ENCODE measurements around the gene ADPRH.
"Not testable (repeated sequence)": the region's sequence is repeated elsewhere in the genome, so short reads cannot be mapped to it uniquely, and the experiment has no call there.

Gene ADPRH

DNA sequence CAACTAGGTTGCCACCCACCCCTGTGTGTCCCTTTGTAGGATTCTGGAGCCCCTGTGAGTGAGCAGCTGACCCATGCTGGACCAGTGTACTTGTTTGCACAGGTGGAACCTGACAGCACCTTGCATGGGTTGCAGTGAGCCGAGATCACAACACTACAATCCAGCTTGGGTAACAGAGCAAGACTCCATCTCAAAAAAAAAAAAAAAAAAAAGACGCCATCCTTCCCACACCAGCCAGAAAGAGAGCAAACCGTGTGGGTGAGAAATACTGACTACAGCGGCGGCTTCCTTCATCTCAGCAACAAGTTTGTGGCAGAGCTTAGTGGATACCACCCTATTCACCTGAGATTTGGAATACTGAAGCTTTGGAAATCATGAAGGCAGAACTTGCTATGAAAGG, 19.1 kb upstream of the ADPRH start:
- DNase-seq (ENCODE audit: low read depth): no peak

DNA sequence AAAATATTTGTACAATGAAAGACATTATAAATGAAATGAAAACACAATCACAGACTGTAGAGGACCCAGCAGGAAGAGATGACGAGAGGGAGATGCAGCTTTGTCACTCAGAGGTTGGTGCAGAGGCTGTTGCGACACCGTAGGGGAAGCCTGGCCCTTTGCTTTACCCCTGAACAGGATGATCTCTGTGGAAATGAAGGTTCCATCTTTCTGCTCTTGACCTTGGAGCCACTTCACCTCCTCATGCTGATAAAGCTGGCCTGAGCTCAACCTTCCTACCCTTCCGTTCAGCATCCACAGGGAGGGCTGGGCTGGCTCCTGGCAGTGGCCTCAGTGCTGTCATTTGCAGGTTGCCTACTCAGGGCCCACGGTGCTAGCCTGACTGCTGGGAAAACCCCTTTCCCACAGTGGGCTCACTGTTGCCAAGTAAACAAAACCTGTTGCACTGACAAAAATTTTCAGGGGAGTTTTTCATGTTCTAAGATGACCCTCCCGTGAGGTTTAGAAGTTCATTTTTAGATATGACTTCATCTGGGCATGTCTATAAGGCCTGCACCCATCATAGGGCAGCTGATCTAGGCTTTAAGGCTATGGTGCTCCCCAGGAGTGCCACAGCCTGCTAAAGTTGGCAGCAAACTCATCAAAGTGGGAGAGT, 16.9 kb upstream of the ADPRH start:
- no peak for DNase-seq (ENCODE audit: low read depth)

DNA sequence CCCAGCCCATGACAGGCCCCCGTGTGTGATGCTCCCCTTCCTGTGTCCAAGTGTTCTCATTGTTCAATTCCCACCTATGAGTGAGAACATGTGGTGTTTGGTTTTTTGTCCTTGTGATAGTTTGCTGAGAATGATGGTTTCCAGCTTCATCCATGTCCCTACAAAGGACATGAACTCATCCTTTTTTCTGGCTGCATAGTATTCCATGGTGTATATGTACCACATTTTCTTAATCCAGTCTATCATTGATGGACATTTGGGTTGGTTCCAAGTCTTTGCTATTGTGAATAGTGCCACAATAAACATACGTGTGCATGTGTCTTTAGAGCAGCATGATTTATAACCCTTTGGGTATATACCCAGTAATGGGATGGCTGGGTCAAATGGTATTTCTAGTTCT, 16.0 kb upstream of the ADPRH start:
- not testable (repeated sequence) for DNase-seq (ENCODE audit: low read depth)

DNA sequence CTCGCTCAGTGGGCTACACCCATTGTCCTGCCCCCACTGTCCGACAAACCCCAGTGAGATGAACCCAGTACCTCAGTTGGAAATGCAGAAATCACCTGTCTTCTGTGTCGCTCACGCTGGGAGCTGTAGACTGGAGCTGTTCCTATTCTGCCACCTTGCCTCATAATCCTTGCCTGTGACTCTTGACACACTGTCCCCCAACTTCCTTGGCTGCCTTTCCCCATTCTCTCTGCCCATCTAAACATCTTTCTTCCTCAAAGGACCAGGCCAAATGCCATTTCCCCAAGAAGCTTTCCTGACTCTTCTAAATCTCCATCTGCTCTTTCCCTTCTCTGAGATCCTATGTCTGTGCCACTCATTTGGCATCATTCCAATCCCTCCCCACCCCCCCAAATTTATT, 10.1 kb upstream of the ADPRH start:
- DNase-seq (ENCODE audit: low read depth): no peak

DNA sequence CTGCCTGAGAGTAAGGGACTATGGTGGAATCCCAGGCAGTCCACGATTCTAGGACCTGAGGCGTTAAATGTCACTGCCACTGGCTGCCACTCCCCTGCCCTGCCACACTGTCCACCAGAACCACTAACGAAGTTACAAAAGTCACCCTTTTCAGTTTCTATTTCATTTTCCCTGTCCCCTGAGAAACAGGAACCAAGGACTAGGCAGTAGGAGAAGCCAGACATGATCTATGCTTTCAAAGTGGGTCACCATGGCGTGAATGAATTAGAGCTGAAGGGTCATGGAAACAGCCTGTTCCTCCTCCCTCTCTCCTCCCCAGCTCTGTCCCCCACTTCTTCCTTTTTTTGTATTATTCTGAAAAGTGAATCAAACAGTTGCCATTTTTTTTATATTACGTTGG, 9.1 kb upstream of the ADPRH start:
- no peak for DNase-seq (ENCODE audit: low read depth)

DNA sequence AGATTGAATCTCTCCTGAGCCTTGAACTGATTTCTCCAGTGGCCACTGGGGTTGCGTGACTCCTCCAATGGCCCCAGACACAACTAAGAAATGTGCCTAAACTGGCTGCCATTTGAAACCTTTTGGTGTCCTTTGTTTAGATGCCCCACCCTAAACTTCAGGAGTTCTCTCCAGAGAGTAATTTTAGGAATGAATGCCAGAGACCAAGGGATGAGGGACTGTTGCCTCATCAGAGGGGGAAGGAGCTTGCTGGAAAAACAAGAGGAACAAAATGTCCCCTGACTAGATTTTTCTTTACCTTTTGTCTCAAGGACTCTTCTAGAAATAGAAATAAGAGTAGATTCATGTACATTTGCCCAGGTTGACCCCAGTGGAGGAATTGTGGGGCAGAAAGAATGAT, 8.1 kb upstream of the ADPRH start:
- DNase-seq (ENCODE audit: low read depth): no peak

DNA sequence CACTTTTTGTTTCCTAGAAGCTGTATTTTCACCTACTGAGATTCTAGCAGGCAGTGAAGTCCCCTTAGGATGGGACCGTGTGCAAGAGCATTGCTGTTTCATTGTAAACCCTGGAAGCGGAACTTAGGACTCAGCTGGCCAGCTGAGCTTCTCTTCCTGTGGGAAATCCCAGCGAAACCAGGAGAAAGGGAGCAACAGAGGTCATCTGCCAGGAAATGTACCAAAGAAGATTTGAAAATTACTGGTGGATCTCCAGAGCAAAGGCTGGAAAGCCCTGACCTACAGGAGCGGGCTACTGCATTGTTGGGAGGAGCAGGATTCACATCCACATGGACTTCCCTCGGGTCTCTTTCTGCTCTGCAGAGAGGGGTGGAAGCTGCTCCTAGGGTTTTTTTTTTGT, 7.6 kb upstream of the ADPRH start:
- no peak for DNase-seq (ENCODE audit: low read depth)

DNA sequence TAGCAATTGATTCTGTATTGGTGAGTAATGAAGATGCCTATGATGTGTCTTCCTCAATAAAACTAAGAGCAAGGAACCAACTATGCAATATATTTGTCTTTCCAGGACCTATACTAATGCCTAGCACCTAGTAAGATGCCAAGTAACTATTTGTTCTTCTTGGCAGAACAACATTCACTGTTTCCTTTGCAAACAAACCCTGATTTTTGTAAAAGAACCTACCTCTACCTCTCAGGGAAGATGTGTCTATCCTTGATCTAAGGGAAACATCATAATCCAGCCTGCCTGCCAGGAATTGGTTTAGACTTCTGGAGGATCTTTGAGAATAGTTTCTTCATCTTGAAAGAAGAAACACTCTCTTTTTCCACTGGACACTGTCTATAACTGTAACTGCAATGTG, 3.8 kb upstream of the ADPRH start:
- no peak for DNase-seq (ENCODE audit: low read depth)

DNA sequence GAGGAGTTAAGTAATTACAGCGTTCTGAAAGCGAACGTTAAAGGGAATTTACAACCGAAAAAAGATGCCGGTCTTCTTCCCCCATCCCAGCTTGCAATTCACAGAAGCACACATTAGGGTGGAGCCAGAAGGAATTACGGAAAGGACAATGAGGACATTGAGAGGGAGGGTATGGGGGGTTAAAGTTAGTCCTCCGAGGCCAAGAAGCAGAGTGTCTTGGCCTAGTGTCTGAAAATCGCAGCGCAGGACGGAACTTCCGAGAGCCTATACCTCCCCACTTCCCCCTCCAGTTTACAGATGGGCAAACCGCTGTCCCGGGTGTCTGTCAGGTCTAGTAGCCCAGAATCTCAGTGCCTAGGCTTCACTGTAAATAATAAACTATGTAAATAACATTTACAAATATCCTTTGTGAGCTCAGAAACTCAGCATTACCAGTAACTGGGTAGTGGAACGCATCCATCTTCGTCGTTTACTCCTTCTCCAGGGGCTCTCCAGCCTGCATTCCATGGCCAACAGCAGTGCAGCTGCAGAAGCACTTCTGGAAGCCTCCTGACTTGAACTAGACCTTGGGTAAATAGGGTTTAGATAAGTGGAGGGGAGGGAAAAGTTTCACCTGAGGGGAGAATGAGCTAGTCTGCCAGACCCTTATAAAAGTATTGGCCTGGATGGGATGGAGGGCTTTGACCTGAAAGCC, 922 bp downstream of the ADPRH start:
- DNase-seq (ENCODE audit: low read depth): no peak

DNA sequence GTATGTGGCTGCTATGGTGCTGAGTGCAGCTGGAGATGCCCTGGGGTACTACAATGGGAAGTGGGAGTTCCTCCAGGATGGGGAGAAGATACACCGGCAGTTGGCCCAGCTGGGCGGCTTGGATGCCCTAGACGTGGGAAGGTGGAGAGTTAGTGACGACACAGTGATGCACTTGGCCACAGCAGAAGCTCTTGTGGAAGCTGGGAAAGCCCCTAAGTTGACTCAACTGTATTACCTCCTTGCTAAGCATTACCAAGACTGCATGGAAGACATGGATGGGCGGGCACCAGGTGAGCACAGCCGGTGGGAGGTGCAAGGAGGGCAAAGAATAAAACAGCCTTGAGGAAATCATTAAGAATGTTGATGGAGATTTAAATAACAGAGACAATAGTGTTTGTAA, 2.9 kb downstream of the ADPRH start:
- DNase-seq (ENCODE audit: low read depth): no peak

DNA sequence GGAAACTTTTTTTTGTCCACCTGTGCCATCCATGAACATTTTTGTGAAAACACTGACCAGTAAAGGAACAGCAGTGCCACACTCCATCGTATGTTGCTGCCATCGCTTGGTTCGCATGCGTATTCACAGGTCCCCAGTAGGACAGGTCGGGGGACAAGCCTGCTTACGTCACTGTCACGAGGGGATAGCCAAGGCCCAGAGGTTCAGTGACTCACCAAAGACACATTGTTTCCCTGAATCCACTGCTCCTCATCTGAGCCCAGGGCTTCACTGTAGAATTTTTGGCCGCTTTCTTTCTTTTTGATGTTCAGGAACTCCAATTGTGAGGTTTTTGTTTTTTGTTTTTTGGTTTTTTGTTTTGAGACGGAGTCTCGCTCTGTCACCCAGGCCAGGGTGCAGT, 5.9 kb downstream of the ADPRH start:
- DNase-seq (ENCODE audit: low read depth): no peak

DNA sequence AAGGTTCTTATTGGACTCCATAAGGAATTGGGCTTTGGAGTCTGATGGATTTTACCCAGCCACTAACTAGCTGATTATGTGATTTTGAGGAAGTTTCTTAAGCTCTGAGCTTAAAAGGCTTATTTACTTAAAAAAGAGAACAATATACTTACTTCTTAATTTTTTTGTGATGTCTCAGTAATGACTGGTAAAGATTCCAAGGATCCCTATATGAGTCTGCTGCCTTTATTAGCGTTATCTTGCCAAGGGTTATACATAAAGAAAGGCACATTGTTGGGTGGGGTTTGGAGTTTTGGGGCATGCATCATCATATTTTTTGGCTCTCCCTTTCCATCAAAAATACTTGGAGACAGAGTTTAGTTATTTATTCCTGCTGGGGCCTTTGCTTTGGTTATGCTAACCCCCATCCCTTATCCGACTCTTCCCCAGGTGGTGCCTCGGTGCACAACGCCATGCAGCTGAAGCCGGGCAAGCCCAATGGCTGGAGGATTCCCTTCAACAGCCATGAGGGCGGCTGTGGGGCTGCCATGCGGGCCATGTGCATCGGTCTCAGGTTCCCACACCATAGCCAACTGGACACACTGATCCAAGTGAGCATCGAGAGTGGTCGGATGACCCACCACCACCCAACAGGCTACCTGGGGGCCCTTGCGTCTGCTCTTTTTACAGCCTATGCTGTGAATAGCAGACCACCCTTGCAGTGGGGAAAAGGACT, 6.7 kb downstream of the ADPRH start:
- DNase-seq (ENCODE audit: low read depth): peak; percentile 68

DNA sequence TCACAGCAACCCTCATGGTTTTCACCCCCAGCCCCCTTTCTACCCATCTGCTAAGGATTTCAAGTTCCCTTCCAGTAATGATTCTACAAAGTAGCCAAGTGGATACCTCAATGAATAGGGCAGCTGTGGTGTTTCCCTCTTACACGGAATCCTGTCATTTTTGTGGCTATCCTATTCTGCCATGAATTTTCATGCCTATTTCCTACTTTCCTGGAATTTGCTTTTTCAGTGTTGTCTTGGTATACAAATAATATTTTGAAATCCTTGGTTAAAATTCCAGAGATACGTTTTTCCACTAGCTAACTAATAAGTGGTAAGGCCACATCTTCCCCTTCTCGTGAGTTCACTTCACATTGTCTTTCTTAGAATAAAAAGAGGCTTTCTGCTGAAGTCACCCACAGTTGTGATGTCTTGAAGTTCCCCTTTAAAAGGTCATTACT, 7.5 kb downstream of the ADPRH start:
- no peak for DNase-seq (ENCODE audit: low read depth)

DNA sequence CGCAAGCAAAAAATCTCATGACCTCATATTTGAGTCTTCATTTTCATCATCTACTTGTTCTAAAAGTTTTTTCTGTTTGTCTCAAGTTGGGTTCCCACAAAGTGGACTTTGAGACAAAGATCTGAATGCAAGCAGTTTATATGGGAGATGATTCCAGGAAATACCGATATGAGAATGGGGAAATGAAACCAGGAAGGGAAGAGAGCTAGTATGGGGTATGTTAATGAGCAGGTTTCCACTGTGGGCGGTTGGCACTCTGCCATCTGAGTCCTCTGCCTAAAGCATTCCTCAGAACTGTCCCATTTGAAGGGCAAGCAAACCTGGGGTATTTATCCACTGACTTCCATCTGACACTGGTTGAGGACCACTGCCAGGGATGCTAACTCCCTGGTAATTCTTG, 8.8 kb downstream of the ADPRH start:
- no peak for DNase-seq (ENCODE audit: low read depth)

DNA sequence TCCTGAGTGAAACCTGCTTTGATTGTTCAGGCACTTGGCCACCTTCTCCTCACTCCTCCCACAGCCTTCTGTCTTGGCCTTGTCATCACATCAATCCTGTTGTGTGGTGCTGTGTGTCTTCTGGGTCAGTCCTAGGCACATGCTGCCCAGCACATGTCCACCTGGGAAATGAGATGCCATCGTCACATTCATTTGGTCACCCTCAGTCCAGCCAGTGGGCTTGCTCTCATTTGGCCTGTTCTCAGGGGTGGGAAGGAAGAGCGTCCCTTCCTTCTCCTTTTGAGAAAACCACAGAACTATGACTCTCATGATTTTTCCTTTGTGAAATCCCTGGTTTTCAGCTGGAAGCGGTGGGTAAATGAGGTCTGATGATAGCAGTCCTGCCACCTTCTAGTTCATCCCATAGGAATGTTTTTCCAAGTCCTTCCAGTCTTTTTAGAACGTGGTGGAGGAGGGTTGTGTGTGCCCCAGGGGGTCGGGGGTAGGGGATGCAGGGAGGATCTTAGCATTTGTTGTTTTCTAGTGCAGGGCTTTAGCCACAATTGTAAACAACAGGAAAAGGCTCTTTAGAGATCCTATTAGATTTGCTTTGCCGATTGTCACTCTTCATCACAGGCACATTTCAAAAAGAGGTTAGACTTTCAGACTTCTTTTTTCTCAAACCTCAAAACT, 9.9 kb downstream of the ADPRH start:
- no peak for DNase-seq (ENCODE audit: low read depth)

DNA sequence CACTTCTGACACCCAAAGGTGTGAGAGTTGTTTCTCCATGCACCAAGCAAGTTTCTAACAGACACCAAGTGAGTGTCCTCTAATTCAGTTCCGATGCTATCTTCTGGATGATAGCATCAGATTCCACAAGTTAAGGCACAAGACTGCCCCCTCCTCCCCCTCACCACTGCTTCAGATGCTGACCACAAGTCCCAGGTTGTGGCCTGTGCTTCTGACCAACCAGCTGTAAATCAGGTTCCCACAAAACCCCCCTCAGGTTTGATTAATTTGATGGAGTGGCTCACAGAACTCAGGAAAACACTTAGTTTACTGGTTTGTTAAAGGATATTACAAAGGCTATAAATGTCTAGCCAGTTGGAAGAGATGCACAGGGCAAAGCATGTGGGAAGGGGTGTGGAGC, 11.4 kb downstream of the ADPRH start:
- DNase-seq (ENCODE audit: low read depth): no peak

DNA sequence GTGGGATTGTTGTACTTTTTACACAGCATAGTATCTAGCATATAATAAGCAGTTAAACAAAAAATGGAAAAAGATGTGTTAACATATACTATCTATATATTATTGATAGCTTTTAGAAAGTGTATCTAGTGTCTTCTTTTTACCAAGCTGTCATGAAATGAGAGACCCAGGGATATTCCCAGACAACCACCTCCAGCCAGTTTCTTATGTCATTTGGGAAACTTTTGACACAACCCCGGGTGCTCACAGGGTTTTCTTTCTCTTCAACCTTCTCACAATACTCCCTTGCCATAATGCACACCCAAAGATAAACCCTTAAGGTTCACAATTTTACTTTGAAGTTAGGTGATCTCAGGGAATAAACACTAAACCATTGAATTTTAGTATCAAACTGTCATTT, 13.6 kb downstream of the ADPRH start:
- no peak for DNase-seq (ENCODE audit: low read depth)

DNA sequence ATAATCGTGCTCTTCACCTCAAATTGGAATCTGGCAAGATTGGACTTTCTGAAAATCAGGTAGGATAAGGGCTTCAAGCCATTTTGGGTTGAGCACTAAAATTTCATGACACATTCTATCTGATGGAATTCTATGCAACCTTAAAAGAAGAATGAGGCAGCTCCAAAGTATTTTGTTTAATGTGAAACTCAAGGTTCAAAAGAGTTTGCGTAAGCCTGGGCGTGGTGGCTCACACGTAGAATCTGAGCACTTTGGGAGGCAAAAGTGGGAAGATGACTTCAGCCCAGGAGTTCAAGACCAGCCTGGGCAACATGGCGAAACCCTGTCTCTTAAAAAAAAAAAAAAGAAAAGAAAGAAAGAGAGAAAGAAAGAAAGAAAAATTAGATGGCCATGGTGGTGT, 14.8 kb downstream of the ADPRH start:
- DNase-seq (ENCODE audit: low read depth): no peak

DNA sequence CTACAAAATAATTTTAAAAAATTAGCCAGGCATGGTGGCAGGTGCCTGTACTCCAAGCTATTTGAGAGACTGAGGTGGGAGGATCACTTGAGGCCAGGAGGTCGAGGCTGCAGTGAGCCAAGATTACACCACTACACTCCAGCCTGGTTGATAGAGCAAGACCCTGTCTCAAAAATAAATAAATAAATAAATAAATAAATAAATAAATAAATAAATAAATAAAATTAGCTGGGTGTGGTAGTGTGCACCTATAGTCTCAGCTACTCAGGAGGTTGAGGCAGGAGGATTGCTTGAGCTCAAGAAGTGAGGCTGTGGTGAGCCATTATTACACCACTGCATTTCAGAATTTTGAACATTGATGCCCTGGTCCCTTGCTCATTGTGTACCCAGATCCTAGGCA, 15.6 kb downstream of the ADPRH start:
- DNase-seq (ENCODE audit: low read depth): not testable (repeated sequence)

DNA sequence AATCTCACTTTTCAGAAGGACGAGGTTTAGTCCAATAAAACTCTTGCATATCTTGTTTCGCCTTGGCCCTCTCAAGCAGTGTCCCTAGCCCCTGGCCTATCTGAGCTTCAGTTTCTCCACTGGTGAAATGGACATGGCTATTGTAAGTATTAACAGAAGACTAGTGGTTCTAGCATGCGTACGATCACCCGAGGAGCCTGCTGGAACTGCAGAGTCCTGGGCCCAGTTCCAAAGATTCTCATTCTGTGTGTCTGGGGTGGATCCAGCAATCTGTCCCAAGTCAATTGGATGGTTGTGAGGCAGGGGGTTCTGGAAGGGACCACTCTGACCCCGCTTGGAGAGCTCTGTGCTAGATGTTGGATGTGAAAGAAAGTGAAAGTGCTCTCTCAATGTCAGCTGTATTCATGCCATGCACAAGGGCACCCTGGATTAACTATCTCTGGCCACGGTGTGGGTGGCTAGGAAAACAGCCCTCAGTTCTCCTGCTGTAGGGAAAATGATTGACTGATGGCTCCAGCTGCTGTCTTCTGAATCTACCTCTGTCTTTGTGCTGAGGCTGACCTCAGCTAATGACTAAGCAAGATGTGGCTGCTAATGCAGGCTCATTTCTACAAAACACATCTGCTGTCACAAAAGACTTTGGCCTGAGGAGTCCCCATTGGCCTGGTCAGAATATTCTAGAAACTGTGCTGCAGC, 16.5 kb downstream of the ADPRH start:
- DNase-seq (ENCODE audit: low read depth): no peak

DNA sequence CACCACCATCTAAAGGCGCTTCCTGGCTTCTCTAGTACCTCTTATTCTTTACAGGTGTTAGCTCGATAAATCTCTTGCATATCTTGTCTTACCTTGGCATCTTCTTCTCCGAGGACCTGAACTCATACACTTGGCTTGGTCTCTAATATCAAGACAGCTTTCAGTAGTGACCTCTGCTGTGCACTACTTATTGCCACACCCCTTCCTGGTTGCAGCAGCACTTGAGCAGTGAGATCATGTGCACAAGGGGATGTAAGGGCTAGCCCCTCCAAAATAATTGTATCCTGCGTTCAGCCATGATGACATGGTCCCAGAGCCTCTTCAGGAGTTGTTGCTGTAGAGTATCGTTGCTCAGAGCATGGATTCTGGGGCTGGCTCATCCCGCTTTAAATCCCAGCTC, 17.1 kb downstream of the ADPRH start:
- DNase-seq (ENCODE audit: low read depth): no peak

DNA sequence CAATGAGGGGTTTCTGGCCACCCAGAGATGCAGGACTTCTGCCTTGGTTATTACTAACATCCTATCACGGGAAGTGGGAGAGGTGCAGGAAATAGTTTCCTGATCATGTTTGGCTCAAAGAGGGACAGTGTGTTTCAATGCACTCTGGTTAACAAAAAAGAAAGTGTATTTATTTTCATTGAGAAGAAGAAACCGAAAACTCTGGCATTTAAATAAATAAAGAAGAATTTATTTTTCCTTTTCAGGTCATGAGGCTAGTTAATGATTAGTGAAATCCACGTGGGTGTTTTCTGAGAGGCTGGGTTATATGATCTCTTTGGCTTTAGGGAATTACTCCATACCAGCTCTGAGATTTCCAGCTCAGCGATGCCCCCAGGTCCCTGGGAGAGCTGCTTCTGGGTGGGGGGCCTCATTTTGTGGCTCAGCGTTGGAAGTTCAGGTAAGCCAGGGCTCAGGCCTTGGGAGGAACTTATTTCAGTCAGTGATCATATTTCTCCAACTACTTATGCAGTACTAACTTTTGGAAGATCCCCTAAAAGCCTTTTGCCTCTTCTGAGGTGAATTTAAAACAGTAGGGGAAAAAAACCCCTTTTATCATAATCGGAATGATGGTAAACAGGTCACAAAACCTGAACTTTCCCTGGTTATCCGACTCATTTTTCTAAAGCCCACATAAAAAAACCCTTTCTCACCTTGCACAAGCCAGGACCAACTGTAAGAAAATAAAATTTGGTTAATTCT, 18.4 kb downstream of the ADPRH start, which contains the start of gene PLA1A:
Gene PLA1A, plus strand, starts transcription at position 338 of the 741 bp plus-strand sequence. Its CDS starts 29 bp downstream, at position 367.
- no peak for DNase-seq (ENCODE audit: low read depth)

Measured in HS-5 (cell line).